ENCODE results near the gene ADAMTS15. TPM values are rescaled to one million over a fixed set of nuclear protein-coding genes. Genes with fewer than 3 reads are reported as not detected.

The ADAMTS15 gene
- total RNA-seq, 1 experiment from 2014 or later = 0.70 TPM

- TF ChIP-seq, protein P1, sequence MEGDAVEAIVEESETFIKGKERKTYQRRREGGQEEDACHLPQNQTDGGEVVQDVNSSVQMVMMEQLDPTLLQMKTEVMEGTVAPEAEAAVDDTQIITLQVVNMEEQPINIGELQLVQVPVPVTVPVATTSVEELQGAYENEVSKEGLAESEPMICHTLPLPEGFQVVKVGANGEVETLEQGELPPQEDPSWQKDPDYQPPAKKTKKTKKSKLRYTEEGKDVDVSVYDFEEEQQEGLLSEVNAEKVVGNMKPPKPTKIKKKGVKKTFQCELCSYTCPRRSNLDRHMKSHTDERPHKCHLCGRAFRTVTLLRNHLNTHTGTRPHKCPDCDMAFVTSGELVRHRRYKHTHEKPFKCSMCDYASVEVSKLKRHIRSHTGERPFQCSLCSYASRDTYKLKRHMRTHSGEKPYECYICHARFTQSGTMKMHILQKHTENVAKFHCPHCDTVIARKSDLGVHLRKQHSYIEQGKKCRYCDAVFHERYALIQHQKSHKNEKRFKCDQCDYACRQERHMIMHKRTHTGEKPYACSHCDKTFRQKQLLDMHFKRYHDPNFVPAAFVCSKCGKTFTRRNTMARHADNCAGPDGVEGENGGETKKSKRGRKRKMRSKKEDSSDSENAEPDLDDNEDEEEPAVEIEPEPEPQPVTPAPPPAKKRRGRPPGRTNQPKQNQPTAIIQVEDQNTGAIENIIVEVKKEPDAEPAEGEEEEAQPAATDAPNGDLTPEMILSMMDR (IDR thresholded peaks at IDR 0.05; ENCODE audit: unreplicated experiment) = no peak
- DNase-seq (ENCODE audit: unreplicated experiment) = no peak
- BruUV-seq (replicated peaks) = no TSS peak
- Mint-ChIP-seq H3K4me3 (ENCODE audit: unreplicated experiment) (no peak overlapping the region), H3K27ac (ENCODE audit: low read depth, unreplicated experiment) (no peak overlapping the region), H3K4me1 (ENCODE audit: insufficient read depth, unreplicated experiment) (peaks cover 7% of the 10 kb centered on the region), H3K27me3 (ENCODE audit: insufficient read depth, unreplicated experiment) (peaks cover 12% of the 10 kb centered on the region), H3K9me3 (ENCODE audit: unreplicated experiment) (no peaks in the 10 kb centered on the region), H3K36me3 (ENCODE audit: insufficient read depth, unreplicated experiment) (no peaks in the 10 kb centered on the region)
- ChIA-PET CTCF (interaction anchor here (4.8 to 6.2 kb wide), 2 partner anchors 13 to 444 kb away, joined by 19 to 38 read pairs; no protein-coding TSS in a partner anchor), POLR2A (interaction anchor here (0.9 kb wide), 1 partner anchor 14 kb away, joined by 5 read pairs; no protein-coding TSS in a partner anchor)
- intact Hi-C loops (cut with micrococcal nuclease) = no loop called here
These were observed 30.2 kb upstream of the ADAMTS15 start for GRCh38 chr11:130418210-130418609.

GRCh38 chr11:130418756-130419155, 29.7 kb upstream of the ADAMTS15 start:
- BruUV-seq (replicated peaks) = no TSS peak
- DNase-seq (ENCODE audit: unreplicated experiment) = no peak
- TF ChIP-seq, protein P1 (IDR thresholded peaks at IDR 0.05; ENCODE audit: unreplicated experiment) = no peak
- Mint-ChIP-seq H3K4me3 (ENCODE audit: unreplicated experiment) (no peak overlapping the region), H3K27me3 (ENCODE audit: insufficient read depth, unreplicated experiment) (peaks cover 12% of the 10 kb centered on the region), H3K9me3 (ENCODE audit: unreplicated experiment) (no peaks in the 10 kb centered on the region), H3K27ac (ENCODE audit: low read depth, unreplicated experiment) (no peak overlapping the region), H3K36me3 (ENCODE audit: insufficient read depth, unreplicated experiment) (no peaks in the 10 kb centered on the region), H3K4me1 (ENCODE audit: insufficient read depth, unreplicated experiment) (peaks cover 1% of the 10 kb centered on the region)
- ChIA-PET CTCF (interaction anchor here (1.4 to 6.2 kb wide), 3 partner anchors 13 to 443 kb away, joined by 3 to 38 read pairs (median 19); no protein-coding TSS in a partner anchor), POLR2A (no interaction called here)
- intact Hi-C loops (cut with micrococcal nuclease) = no loop called here

- DNase-seq (ENCODE audit: unreplicated experiment) = peak; percentile 46
- no TSS peak for BruUV-seq (replicated peaks)
- POLR2A ChIA-PET = no interaction called here
- no peak overlapping the region for H3K4me3 Mint-ChIP-seq (ENCODE audit: unreplicated experiment)
- H3K4me1 Mint-ChIP-seq (ENCODE audit: insufficient read depth, unreplicated experiment) = no peaks in the 10 kb centered on the region
- H3K27me3 Mint-ChIP-seq (ENCODE audit: insufficient read depth, unreplicated experiment) = peaks cover 28% of the 10 kb centered on the region
- intact Hi-C loops (cut with micrococcal nuclease) = no loop called here
- no peaks in the 10 kb centered on the region for H3K36me3 Mint-ChIP-seq (ENCODE audit: insufficient read depth, unreplicated experiment)
- CTCF ChIA-PET = interaction anchor here (1.0 to 6.2 kb wide), 3 partner anchors 11 to 442 kb away, joined by 3 to 38 read pairs (median 3); no protein-coding TSS in a partner anchor
- TF ChIP-seq, protein P1 (IDR thresholded peaks at IDR 0.05; ENCODE audit: unreplicated experiment) = no peak
- no peaks in the 10 kb centered on the region for H3K9me3 Mint-ChIP-seq (ENCODE audit: unreplicated experiment)
- no peak overlapping the region for H3K27ac Mint-ChIP-seq (ENCODE audit: low read depth, unreplicated experiment)
These were observed 27.8 kb upstream of the ADAMTS15 start for GRCh38 chr11:130420478-130421198.

DNA sequence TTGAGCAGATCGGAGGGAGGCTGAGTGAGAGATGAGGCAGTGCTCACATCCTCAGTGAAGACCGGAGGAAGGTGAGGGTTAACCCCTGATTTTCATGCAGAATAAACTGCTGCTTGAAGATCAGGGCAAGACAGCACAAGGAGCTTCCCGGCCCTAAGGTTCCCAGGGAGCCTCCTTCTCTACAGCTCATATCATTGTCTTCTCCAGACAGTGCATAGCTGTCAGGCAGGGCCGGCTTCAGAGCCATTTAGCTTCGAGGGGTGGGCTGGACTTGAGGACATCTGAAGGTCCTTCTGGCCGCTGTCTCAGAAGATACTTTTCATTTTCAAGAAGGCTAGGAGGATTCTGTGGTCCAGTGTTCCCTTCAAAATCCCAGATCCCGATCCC, 27.3 kb upstream of the ADAMTS15 start:
- peaks cover 33% of the 10 kb centered on the region for H3K27me3 Mint-ChIP-seq (ENCODE audit: insufficient read depth, unreplicated experiment)
- no peaks in the 10 kb centered on the region for H3K4me1 Mint-ChIP-seq (ENCODE audit: insufficient read depth, unreplicated experiment)
- intact Hi-C loops (cut with micrococcal nuclease) = no loop called here
- no peak overlapping the region for H3K27ac Mint-ChIP-seq (ENCODE audit: low read depth, unreplicated experiment)
- ChIA-PET CTCF (interaction anchor here (1.0 to 1.1 kb wide), 2 partner anchors 11 to 441 kb away, joined by 3 read pairs; no protein-coding TSS in a partner anchor), POLR2A (no interaction called here)
- no peak for DNase-seq (ENCODE audit: unreplicated experiment)
- H3K36me3 Mint-ChIP-seq (ENCODE audit: insufficient read depth, unreplicated experiment) = no peaks in the 10 kb centered on the region
- no TSS peak for BruUV-seq (replicated peaks)
- no peak overlapping the region for H3K4me3 Mint-ChIP-seq (ENCODE audit: unreplicated experiment)
- TF ChIP-seq, protein P1 (IDR thresholded peaks at IDR 0.05; ENCODE audit: unreplicated experiment) = no peak
- no peaks in the 10 kb centered on the region for H3K9me3 Mint-ChIP-seq (ENCODE audit: unreplicated experiment)
